HFFc6 (cell line): Measurements from ENCODE around the gene PHPT1. TPM values are rescaled to one million over a fixed set of nuclear protein-coding genes. Genes with fewer than 3 reads are reported as not detected.

ENCODE experiments used
- DNase-seq: peaks from one replicate; pipeline ENCODE4 v3.0.0-alpha.2; 2018
- H3K27ac Mint-ChIP-seq: 2 replicates; pipeline ENCODE4 v1.8.0; 2020; ENCODE audit warnings: mild to moderate bottlenecking, mixed read lengths
- H3K27me3 Mint-ChIP-seq: 2 replicates; pipeline ENCODE4 v1.8.0; 2021; ENCODE audit warnings: mild to moderate bottlenecking, moderate library complexity, mixed read lengths; ENCODE audit not compliant: insufficient read depth
- H3K36me3 Mint-ChIP-seq: 2 replicates; pipeline ENCODE4 v1.8.0; 2021; ENCODE audit warnings: low read depth, mixed read lengths
- H3K4me1 Mint-ChIP-seq: 2 replicates; pipeline ENCODE4 v1.8.0; 2020; ENCODE audit warnings: low read depth, mixed read lengths
- H3K4me3 Mint-ChIP-seq: 2 replicates; pipeline ENCODE4 v1.8.0; 2020; ENCODE audit warnings: mild to moderate bottlenecking, moderate library complexity, mixed read lengths
- H3K9me3 Mint-ChIP-seq: 2 replicates; pipeline ENCODE4 v1.8.0; 2020; ENCODE audit warnings: mild to moderate bottlenecking, mixed read lengths
- total RNA-seq, 6 experiments: library from RNA; stranded (reverse); fragmentation: NEBNext Ultra II Directional; extraction: Animal tissue kit (Norgen Biotek cat#: 25700); gene quantifications; 2 replicates in 1 of 6; 3 replicates in 5 of 6; pipeline ENCODE4 v1.2.3, GENCODE V29; 2021
- TF ChIP-seq, protein P1 (sequence below): fragments of 200-600 bp; sonication (generic); IDR thresholded peaks from 2 replicates; pipeline ENCODE4 v1.5.0; 2021; ENCODE audit warnings: antibody characterized with exemption, mild to moderate bottlenecking

The PHPT1 gene
- total RNA-seq, 6 experiments from 2014 or later = 156 to 181 (median 169) TPM

DNA sequence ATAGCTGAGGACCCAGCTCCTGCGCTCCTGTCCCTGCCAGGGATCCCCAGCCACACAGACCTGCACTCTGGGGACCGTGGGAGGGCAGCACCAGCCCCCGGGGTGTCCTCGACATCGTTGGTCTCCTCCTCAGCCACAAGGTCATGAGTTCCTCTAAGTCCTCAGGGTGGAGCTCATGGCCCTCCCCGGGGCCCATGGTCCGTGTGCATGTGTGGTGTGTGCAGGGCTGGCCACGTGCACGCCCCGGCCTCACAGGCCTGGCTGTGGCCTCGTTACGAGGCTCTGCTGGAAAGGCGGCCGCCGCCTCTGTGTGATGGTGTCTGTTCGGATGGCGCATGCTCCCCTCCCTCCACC is 23.0 kb upstream of the PHPT1 start:
- no peaks in the 10 kb centered on the region; the same call in none of the 2 replicates for H3K27me3 Mint-ChIP-seq
- no peaks in the 10 kb centered on the region for H3K9me3 Mint-ChIP-seq
- TF ChIP-seq, protein P1, sequence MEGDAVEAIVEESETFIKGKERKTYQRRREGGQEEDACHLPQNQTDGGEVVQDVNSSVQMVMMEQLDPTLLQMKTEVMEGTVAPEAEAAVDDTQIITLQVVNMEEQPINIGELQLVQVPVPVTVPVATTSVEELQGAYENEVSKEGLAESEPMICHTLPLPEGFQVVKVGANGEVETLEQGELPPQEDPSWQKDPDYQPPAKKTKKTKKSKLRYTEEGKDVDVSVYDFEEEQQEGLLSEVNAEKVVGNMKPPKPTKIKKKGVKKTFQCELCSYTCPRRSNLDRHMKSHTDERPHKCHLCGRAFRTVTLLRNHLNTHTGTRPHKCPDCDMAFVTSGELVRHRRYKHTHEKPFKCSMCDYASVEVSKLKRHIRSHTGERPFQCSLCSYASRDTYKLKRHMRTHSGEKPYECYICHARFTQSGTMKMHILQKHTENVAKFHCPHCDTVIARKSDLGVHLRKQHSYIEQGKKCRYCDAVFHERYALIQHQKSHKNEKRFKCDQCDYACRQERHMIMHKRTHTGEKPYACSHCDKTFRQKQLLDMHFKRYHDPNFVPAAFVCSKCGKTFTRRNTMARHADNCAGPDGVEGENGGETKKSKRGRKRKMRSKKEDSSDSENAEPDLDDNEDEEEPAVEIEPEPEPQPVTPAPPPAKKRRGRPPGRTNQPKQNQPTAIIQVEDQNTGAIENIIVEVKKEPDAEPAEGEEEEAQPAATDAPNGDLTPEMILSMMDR = no peak
- H3K4me3 Mint-ChIP-seq = no peak overlapping the region
- H3K36me3 Mint-ChIP-seq = no peaks in the 10 kb centered on the region
- no peak for DNase-seq
- no peak overlapping the region for H3K27ac Mint-ChIP-seq
- H3K4me1 Mint-ChIP-seq = peaks cover under 1% of the 10 kb centered on the region

DNA sequence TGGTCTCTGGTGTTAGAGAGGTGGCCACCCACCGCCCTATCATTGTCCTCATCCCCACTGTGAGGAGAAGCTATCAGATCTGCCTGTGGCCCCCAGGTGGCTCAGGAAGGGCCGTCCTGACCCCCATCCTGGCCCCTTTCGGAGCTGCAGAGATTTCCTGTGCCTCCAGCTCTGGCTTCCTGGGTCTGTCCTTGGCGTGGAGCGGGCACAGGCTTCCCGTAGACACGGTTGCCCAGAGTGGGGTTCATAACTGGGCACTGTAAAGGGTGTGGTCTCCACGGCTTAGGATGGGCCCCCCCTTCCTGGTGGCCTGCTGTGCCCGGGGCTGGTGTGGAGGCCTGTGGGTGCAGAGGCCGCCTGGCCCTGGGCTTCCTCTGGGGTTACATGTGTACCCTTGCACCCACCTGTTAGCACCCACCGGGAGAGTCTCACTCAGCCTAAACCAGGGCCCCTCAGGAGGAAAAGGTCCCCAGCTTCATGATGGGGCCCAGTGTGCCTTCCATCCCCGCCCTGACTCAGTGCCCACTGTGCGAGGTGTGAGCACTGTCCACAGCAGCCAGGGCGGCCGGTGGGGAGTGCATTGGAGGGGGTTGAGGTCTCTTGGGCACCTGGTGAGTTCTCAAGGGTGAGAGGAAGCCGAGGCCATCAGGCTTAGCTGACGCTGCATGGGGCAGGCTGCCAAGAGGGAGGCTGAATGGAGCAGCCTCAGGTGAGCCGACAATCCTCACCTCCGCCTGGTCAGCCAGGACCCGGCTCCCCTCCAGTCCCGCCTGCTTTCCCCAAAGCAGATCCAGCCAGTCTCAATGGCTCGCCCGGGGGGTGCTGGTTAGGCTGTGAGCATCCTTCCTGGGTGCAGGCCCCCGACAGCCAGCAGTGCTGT is 22.3 kb upstream of the PHPT1 start:
- Mint-ChIP-seq H3K9me3 (no peaks in the 10 kb centered on the region), H3K27me3 (no peaks in the 10 kb centered on the region; the same call in 1 of the 2 replicates), H3K27ac (no peak overlapping the region), H3K4me3 (no peak overlapping the region), H3K4me1 (no peaks in the 10 kb centered on the region), H3K36me3 (no peaks in the 10 kb centered on the region)
- TF ChIP-seq, protein P1 = no peak
- DNase-seq = no peak

DNA sequence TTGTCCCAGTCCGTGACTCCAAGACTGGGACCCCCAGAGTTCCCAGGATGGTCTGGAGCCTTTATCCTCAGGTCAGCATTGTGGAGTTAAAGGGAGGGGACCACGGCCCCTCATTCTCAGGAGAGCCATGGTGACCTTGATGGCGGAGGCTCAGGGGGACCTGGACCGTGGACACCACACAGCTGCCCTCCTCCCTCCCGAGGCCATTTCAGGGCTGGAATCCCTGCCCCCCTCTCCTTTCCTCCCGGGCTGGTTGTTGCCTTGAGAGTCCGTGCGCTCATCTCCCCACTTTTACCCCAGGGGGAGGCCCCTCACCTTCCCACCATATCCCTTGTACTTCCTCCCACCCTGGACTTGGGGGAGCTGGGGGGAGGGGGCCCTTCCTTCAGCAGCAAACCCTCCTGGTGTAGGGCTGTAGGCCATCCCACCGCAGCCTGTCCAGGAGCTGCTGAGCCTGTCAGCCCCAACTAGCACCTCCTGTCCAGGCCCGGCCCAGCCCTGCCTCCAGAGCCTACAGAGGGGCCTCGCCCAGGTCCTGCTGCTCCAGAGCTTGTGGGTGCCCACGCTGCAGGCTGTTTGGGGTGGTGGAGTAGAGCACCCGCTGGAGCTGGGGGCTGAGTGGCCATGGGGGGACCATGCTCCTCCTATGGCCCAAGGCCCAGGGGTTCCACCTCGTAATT is 21.3 kb upstream of the PHPT1 start:
- TF ChIP-seq, protein P1 = no peak
- no peaks in the 10 kb centered on the region for H3K4me1 Mint-ChIP-seq
- no peaks in the 10 kb centered on the region for H3K9me3 Mint-ChIP-seq
- H3K4me3 Mint-ChIP-seq = no peak overlapping the region
- H3K27ac Mint-ChIP-seq = no peak overlapping the region
- no peaks in the 10 kb centered on the region for H3K36me3 Mint-ChIP-seq
- no peaks in the 10 kb centered on the region; the same call in none of the 2 replicates for H3K27me3 Mint-ChIP-seq
- DNase-seq = no peak

DNA sequence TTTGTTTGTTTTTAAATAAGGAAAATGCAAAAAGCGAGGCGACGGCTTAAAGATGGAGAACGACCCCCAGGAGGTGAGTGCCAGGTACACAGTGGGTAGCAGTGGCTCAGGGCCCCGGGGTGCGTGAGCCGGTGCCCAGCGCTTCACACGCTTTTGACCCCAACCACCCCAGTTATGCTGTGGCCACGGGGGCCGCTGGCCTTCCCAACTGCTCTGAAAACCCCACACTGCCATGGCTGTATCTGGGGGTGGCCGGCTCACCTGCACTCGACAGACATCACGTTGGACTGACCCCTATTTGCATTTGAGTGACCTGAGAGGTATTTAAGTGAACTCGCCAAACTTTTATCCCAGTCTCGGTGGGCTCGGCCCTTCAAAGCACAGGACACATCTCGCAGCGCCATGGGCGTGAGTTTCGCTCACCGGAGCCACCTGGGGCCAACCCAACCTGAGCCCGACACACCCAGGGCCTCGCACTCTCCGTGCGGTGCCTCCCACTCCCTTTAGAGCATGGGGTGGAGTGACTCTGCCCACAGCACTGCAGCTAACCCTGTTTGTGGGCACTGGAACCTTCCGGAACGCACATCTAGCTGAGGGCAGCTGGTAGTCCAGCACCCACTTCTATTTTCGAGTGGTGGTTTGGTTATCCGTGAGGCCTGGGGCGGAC is 20.6 kb upstream of the PHPT1 start:
- H3K4me1 Mint-ChIP-seq = no peaks in the 10 kb centered on the region
- no peak overlapping the region for H3K4me3 Mint-ChIP-seq
- no peaks in the 10 kb centered on the region; the same call in none of the 2 replicates for H3K27me3 Mint-ChIP-seq
- H3K27ac Mint-ChIP-seq = no peak overlapping the region
- no peaks in the 10 kb centered on the region for H3K36me3 Mint-ChIP-seq
- no peaks in the 10 kb centered on the region for H3K9me3 Mint-ChIP-seq
- TF ChIP-seq, protein P1 = no peak
- no peak for DNase-seq

DNA sequence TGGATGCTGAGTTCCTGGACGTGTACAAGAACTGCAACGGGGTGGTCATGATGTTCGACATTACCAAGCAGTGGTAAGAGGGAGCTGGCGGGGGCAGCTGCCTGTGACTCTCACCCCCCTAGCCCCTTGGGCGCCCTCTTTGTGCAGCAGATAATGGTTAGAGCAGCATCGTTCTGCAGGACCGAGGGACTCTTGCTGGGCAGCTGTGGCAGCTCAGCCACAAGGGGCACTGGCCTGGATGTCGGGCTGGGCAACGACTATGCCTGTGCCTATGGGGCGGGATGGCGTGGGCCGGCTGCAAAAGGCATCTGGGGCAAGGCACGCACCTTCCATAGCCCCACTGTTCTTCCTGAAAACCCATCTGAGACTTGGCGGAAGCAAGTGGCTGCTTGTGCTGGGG is 19.8 kb upstream of the PHPT1 start:
- Mint-ChIP-seq H3K36me3 (no peaks in the 10 kb centered on the region), H3K4me3 (no peak overlapping the region)
- TF ChIP-seq, protein P1 = 0 out of 2 replicates have a peak, but pooled peaks have one; percentile 6

More for the DNA sequence above, 19.8 kb upstream of the PHPT1 start:
- Mint-ChIP-seq H3K27ac (no peak overlapping the region), H3K27me3 (no peaks in the 10 kb centered on the region; the same call in none of the 2 replicates), H3K4me1 (no peaks in the 10 kb centered on the region), H3K9me3 (no peaks in the 10 kb centered on the region)
- DNase-seq = no peak
